ENCODE results near the gene HMOX2.
A peak's percentile ranks its signal among the peaks of the same experiment; 100 is the strongest.

GRCh38 chr16:4474192-4474961 lies 1.8 kb upstream of the HMOX2 start, which contains the start of gene NMRAL1:
- TF ChIP-seq EZH2 (IDR thresholded peaks at IDR 0.05) (no peak), POLR2AphosphoS5 (IDR thresholded peaks at IDR 0.05; ENCODE audit: borderline replicate concordance, low read depth, low read length) (peak; percentile 26; the same call in 1 of the 2 replicates), FOXP2 (optimal IDR thresholded peaks at IDR 0.05; ENCODE audit: control extremely low read depth, extremely low read length, insufficient read depth) (no peak)

All from SK-N-MC (cell line).